Mucosa of descending colon (tissue), 3 donors: ENCODE results near the gene TMOD3. TPM values are rescaled to one million over a fixed set of nuclear protein-coding genes. Genes with fewer than 3 reads are reported as not detected.

Experiments used
- ATAC-seq: fragments of 200-7000 bp; cut with Tn5 transposase; one replicate; pipeline ENCODE4 v1.9.1; 2020; ENCODE audit warnings: mild to moderate bottlenecking, moderate library complexity
- DNase-seq, 3 donors: peaks; one replicate each; pipeline ENCODE4 v3.0.0-alpha.2; 2020
- H3K36me3 ChIP-seq: fragments of 200-600 bp; one replicate; pipeline ENCODE4 v1.8.0; 2021; ENCODE audit warnings: low read depth, mild to moderate bottlenecking
- H3K4me1 ChIP-seq: fragments of 200-600 bp; one replicate; pipeline ENCODE4 v1.8.0; 2021; ENCODE audit warnings: low read depth, mild to moderate bottlenecking
- H3K4me3 ChIP-seq: fragments of 200-600 bp; one replicate; pipeline ENCODE4 v1.8.0; 2021; ENCODE audit warnings: mild to moderate bottlenecking
- H3K9me3 ChIP-seq: fragments of 200-600 bp; one replicate; pipeline ENCODE4 v1.8.0; 2021; ENCODE audit warnings: mild to moderate bottlenecking
- CTCF ChIP-seq: fragments of 200-600 bp; IDR thresholded peaks from one replicate; pipeline ENCODE4 v1.8.0; 2022; ENCODE audit warnings: antibody characterized with exemption, mild to moderate bottlenecking
- intact Hi-C, 2 donors: fragments of 100-400 bp; cut with DNase I in 1 of 2; cut with micrococcal nuclease in 1 of 2; formaldehyde crosslinking; loops; one replicate each; pipeline versions ENCODE4 v1.11.0 to v1.11.1; 2022; cut with DNase I, micrococcal nuclease
- total RNA-seq, 3 donors: library from RNA; stranded (reverse); fragmentation: NEBNext Ultra II Directional in 2 of 3; extraction: Animal tissue kit (Norgen Biotek cat#: 25700) in 2 of 3; gene quantifications; one replicate each; pipeline versions ENCODE4 v1.2.1 to v1.2.4, GENCODE V29; 2021 to 2023
- donor health status: DM: no; HTN: no; CAD: no; lungs with moderate emphysema.
- donor health status: DM: no; HTN: no; CAD: no.
- donor health status: DM: no; HTN: yes; CAD: no.

Gene TMOD3
- total RNA-seq, 3 donors from 2014 or later: 43.8 to 65.2 (median 63.7) TPM

GRCh38 chr15:51856714-51857380 lies 27.4 kb downstream of the TMOD3 start:
- H3K4me1 ChIP-seq: no peaks in the 10 kb centered on the region
- intact Hi-C loops: no loop called here
- DNase-seq (no peak), ATAC-seq (no peak)
- no peaks in the 10 kb centered on the region for H3K9me3 ChIP-seq
- no peak for TF ChIP-seq CTCF
- no peaks in the 10 kb centered on the region for H3K36me3 ChIP-seq
- H3K4me3 ChIP-seq: no peak overlapping the region

- Histone ChIP-seq H3K4me3 (no peak overlapping the region), H3K4me1 (peaks cover 3% of the 10 kb centered on the region), H3K9me3 (no peaks in the 10 kb centered on the region), H3K36me3 (no peaks in the 10 kb centered on the region)
- intact Hi-C loops: no loop called here
- TF ChIP-seq CTCF: no peak
- DNase-seq: peak in 1 of 3 donors; percentile 26
- ATAC-seq: peak; percentile 51
Observed at GRCh38 chr15:51861557-51862359, 32.3 kb downstream of the TMOD3 start.

GRCh38 chr15:51863131-51863530 lies 33.7 kb downstream of the TMOD3 start:
- H3K9me3 ChIP-seq: no peaks in the 10 kb centered on the region
- H3K36me3 ChIP-seq: no peaks in the 10 kb centered on the region
- H3K4me3 ChIP-seq: no peak overlapping the region
- ATAC-seq (no peak), DNase-seq (no peak)
- H3K4me1 ChIP-seq: peaks cover 9% of the 10 kb centered on the region
- no peak for TF ChIP-seq CTCF
- intact Hi-C loops: no loop called here

- Histone ChIP-seq H3K9me3 (no peaks in the 10 kb centered on the region), H3K4me1 (peaks cover 15% of the 10 kb centered on the region), H3K36me3 (no peaks in the 10 kb centered on the region), H3K4me3 (no peak overlapping the region)
- intact Hi-C loops: no loop called here
- ATAC-seq (peak; percentile 45), DNase-seq (no peak)
- no peak for TF ChIP-seq CTCF
Observed at GRCh38 chr15:51864408-51865056, 35.1 kb downstream of the TMOD3 start.

- Histone ChIP-seq H3K9me3 (no peaks in the 10 kb centered on the region), H3K4me1 (peaks cover 15% of the 10 kb centered on the region), H3K36me3 (no peaks in the 10 kb centered on the region), H3K4me3 (no peak overlapping the region)
- no peak for ATAC-seq
- TF ChIP-seq CTCF: no peak
- no peak for DNase-seq
- intact Hi-C loops: no loop called here
Observed at GRCh38 chr15:51865317-51865716, 35.9 kb downstream of the TMOD3 start.
